C4-2B (cell line): ENCODE results near the gene CRYBB1.

ENCODE experiments used
- ZFX ChIP-seq: fragments of 450-650 bp; IDR thresholded peaks from 2 replicates; pipeline ENCODE4 v1.6.1; 2017
- TF ChIP-seq, protein P1 (sequence below): fragments of 450-650 bp; conservative IDR thresholded peaks from 2 replicates; pipeline ENCODE4 v1.5.1; 2017; ENCODE audit warnings: mild to moderate bottlenecking

GRCh38 chr22:26620197-26620596 is 2.4 kb upstream of the CRYBB1 start:
- no peak for TF ChIP-seq ZFX
- TF ChIP-seq, protein P1, sequence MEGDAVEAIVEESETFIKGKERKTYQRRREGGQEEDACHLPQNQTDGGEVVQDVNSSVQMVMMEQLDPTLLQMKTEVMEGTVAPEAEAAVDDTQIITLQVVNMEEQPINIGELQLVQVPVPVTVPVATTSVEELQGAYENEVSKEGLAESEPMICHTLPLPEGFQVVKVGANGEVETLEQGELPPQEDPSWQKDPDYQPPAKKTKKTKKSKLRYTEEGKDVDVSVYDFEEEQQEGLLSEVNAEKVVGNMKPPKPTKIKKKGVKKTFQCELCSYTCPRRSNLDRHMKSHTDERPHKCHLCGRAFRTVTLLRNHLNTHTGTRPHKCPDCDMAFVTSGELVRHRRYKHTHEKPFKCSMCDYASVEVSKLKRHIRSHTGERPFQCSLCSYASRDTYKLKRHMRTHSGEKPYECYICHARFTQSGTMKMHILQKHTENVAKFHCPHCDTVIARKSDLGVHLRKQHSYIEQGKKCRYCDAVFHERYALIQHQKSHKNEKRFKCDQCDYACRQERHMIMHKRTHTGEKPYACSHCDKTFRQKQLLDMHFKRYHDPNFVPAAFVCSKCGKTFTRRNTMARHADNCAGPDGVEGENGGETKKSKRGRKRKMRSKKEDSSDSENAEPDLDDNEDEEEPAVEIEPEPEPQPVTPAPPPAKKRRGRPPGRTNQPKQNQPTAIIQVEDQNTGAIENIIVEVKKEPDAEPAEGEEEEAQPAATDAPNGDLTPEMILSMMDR, result no peak
